Forelimb muscle (tissue), 1 donor: ENCODE results near the gene NPR3. TPM values are rescaled to one million over a fixed set of nuclear protein-coding genes. Genes with fewer than 3 reads are reported as not detected.

ENCODE experiments used
- DNase-seq: peaks from one replicate; pipeline ENCODE4 v3.0.0-alpha.2; 2013; ENCODE audit warnings: low read depth
- polyA plus RNA-seq: library from polyadenylated mRNA; unstranded; fragments of 120-200 nt; gene quantifications from one replicate; pipeline ENCODE4 v1.2.1, GENCODE V29; 2013; ENCODE audit not compliant: insufficient read length

The NPR3 gene, protein sequence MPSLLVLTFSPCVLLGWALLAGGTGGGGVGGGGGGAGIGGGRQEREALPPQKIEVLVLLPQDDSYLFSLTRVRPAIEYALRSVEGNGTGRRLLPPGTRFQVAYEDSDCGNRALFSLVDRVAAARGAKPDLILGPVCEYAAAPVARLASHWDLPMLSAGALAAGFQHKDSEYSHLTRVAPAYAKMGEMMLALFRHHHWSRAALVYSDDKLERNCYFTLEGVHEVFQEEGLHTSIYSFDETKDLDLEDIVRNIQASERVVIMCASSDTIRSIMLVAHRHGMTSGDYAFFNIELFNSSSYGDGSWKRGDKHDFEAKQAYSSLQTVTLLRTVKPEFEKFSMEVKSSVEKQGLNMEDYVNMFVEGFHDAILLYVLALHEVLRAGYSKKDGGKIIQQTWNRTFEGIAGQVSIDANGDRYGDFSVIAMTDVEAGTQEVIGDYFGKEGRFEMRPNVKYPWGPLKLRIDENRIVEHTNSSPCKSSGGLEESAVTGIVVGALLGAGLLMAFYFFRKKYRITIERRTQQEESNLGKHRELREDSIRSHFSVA
- 16.3 TPM for polyA plus RNA-seq

DNA sequence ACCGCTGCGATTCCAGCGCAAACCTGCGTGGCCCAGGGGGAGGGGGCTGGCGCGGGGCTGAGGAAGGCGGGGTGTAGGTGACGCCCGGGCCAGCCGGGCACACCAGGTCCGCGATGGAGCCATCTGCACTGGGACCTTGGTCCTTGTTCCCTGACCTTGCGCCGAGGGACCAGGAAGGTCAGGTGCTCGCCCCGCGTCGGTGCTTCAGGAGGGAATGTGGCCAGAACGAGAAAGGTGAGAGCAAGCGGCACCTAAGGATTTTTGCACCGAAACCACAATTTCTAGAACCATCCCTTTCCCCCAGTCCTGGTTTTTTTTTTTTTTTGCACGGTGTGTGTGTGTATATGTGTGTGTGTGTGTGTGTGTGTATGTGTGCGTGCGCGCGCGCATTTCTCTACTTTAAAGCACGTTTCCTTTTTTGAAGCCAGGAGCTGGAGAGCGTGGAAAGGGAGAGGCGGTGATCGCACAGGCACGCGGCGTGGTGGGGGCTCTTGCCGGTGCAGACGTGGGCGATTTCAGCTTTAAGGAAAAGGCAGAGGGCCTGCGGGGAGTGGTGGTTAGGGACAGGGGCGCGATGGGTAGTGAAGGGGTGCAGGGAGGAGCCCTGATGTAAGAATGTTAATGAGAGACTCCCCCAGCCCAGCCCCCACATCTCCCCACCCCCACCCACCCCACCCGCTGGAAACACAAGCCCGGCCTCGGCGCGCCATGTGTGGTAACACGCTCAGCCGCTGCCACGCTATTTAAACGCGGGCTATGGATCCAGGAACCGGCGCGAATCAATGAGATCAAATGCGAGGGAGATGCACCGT, at the start of gene NPR3:
Gene NPR3, plus strand, starts transcription at position 772 of the 812 bp plus-strand sequence. CDS start 456 bp downstream, outside the sequence.
- DNase-seq = no peak

DNA sequence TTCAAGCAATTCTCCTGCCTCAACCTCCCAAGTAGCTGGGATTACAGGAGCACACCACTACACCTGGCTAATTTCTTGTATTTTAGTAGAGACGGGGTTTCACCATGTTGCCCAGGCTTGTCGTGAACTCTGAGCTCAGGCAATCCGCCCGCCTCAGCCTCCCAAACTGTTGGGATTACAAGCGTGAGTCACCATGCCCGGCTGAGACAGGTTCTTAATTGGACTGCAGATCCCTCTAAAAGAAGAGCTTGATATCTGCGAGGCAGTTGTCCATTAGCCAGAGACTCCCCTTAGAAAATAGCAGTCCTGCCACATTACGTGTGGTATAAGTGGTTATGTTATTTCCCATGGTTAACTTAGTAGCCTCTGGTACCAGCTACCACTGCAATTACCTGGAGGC, 46.6 kb upstream of the NPR3 start:
- DNase-seq = no peak

DNA sequence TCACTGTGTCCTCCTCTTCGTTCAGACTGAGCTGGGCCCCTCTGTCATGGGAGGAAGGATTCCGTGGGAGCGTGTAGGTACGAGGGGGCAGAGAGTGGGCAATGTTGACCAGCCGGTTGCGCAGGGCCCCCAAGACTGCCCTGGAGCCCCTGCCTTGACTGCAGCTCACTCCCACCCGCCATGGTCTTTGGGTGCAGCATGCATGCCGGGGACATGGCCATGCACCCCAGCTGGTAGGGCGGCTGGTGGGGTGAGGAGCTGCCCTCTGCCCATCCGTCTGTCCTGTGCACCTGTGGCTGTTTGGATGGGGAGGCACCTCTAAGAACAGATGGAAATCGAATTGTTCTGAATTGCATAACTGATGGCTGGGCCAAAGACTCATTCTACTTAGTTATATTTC, 42.6 kb upstream of the NPR3 start:
- DNase-seq = no peak

- no peak for DNase-seq
These were observed 37.8 kb upstream of the NPR3 start for GRCh38 chr5:32673272-32673671.

DNA sequence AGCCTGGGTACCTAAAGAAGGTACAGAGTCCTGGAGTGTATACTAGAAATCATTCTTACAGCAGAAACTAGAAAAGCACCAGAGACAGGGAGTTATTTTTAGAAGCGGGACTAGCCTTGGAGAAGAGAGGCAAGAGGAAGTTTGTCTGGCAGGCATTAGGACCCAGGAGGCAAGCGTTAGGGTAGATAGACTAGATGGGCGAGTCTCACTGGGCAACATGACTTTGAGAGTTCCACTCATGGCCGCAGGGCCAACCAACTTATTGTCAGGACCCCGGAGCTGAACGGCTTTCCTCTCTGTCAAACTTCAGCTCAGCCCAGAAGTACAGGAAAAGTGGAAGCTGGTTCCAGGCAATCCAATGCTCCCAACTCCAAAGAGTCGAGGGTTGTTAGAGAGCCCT, 34.1 kb upstream of the NPR3 start:
- DNase-seq = no peak

DNA sequence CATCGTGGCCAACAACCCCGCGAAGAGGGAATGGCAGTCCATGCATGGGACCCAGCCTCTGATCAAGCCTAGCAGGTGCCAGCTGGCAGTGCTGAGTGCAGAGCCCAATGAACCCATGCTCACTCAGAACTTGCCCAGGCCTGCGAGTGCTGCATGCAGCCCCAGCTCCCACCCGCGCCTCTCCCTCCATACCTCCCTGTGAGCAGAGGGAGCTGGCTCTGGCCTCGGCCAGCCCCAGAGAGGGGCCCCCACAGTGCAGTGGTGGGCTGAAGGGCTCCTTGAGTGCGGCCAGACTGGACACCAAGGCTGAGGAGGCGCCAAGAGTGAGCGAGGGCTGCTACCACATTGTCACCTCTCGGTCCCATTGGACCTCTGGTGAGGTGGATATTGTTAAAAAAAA, 32.6 kb upstream of the NPR3 start:
- no peak for DNase-seq

- DNase-seq = no peak
These were observed 31.9 kb upstream of the NPR3 start for GRCh38 chr5:32679218-32679617.

DNA sequence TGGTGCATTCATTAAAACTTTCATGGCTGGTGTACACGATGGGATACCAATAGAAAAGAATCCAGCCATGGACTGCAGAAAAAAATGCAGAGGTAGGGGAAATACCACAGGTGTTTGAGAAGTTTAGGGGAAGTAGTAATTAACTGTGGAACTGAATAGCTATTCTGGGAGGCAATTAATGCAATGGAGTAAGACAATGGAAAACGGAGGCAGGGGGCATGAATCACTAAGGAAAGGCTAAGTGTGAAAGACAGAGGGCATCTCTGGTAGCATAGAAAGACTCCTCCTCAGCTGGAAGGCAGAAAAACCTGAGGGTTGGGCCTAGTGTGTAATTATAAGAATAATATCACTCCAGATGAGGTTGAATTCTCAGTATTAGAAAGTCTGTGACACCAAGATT, 30.9 kb upstream of the NPR3 start:
- DNase-seq = no peak

- no peak for DNase-seq
These were observed 28.0 kb upstream of the NPR3 start for GRCh38 chr5:32683125-32683524.

DNA sequence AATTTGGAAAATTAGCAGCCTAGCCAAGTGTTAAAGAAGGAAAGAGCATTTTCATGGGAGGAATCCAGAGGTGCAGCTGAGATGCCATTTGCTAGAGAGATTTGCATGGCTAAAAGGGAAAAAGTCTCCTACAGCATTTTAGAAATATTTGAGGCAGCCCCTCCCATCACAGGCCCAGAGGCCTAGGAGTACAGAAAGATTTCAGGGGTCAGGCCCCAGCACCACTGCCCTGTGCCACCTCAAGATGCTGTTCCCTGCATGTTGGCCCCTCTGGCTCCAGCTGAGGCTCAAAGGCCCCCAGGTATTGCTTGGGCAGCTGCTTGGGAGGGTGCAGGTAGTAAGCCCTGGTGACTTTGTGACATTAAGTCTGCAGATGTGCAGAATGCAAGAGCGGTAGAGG, 26.9 kb upstream of the NPR3 start:
- DNase-seq = no peak

GRCh38 chr5:32686799-32687498, 24.2 kb upstream of the NPR3 start:
- no peak for DNase-seq

- DNase-seq = no peak
These were observed 23.7 kb upstream of the NPR3 start for GRCh38 chr5:32687499-32687831.

DNA sequence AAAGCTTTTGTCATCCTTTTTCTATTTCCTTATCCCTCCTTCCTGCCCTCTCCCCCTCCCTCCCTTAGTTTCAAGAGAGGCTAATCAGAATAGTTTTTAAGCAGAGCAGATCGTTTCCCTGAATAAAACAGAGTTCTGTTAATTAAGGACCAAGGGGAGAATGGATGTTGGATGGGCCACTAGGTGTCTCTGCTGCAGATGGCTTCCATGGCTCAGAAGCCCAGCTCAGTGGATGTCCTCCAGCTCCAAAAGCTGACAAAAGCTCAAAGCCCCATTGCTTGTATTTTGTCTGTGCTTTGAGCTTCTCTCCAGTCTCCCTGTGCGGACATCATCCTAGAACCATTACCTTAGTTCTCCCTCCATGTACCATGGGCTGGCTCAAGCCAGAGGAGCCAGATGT, 21.0 kb upstream of the NPR3 start:
- no peak for DNase-seq

GRCh38 chr5:32690666-32691065, 20.5 kb upstream of the NPR3 start:
- no peak for DNase-seq

DNA sequence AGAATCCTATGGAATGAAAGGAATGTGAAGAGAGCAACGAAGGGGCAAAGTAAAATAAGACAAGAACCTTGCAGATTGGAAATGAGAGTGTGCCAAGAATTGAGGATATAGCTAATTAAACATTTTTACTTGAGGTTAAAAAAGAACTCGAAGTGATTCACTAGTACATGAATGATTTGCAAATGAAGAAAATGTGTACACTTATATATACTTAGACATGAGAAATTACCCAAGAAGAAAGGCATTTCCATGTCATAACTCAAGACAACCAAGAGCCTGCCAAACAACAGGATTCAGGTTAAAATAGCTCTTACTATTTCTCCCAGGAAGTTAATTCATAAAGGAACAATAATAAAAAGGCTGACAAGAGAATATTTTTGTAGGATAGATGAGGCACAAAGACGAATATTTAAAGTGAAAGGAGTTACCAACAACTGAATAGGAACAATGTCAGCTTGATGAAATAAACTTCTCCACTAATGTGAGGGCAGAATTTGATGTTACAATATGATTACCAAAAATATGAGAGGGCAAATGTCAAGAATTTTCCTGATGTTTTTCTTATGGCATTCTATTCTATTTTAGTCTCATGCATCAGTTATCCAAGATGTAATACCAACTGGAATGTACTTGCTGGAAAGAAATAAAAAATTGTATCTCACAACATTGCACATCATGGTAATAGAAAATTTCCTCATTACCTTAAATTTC, 18.9 kb upstream of the NPR3 start:
- DNase-seq = no peak

- DNase-seq = no peak
These were observed 7.2 kb upstream of the NPR3 start for GRCh38 chr5:32703957-32704356.

- DNase-seq = no peak
These were observed 3.6 kb upstream of the NPR3 start for GRCh38 chr5:32707418-32707997.

DNA sequence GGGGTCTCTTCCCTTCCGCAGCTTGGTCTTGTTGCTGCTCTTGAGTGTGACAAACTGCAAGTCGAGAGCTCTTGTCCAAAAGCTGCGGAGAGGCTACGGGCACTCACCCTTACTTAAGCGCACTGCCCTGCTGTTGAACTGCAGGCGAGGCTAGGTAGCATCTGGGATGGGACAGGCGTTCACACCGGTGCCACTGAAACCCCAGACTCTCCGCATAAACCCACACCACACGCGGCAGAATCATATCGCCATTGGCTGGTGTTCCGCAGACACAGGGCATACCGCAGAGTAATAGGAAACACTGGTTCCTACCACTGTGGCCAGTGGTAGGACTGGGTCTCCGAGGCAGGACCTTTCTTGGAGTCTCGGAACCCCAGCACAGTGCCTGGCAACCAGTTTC, 2.2 kb upstream of the NPR3 start:
- no peak for DNase-seq

GRCh38 chr5:32709750-32710549, 1.2 kb upstream of the NPR3 start:
- DNase-seq = peak; percentile 56

DNA sequence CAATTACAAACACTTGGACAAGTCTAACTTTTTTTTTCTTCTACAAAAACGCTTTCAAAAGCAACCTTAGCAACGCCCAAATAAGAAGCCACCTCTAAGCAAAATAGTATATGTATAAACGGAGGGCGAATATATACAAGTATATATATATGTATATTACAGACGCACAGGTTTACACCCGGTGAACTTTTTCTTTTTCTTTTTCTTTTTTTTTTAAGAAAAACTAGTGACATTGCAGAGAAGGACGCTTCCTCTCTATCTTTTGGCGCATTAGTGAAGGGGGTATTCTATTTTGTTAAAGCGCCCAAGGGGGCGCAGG, 200 bp downstream of the NPR3 start:
- DNase-seq = no peak
